HG02943 (cell line): ENCODE measurements around the gene COQ2.
"Not testable (repeated sequence)": the region's sequence is repeated elsewhere in the genome, so short reads cannot be mapped to it uniquely, and the experiment has no call there.

Source experiments
- ATAC-seq: cut with Tn5 transposase; IDR thresholded peaks from one replicate; pipeline ENCODE4 v1.9.1; 2021; ENCODE audit warnings: mild to moderate bottlenecking, low read depth, moderate library complexity; ENCODE audit not compliant: unreplicated experiment

The COQ2 gene, protein sequence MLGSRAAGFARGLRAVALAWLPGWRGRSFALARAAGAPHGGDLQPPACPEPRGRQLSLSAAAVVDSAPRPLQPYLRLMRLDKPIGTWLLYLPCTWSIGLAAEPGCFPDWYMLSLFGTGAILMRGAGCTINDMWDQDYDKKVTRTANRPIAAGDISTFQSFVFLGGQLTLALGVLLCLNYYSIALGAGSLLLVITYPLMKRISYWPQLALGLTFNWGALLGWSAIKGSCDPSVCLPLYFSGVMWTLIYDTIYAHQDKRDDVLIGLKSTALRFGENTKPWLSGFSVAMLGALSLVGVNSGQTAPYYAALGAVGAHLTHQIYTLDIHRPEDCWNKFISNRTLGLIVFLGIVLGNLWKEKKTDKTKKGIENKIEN

DNA sequence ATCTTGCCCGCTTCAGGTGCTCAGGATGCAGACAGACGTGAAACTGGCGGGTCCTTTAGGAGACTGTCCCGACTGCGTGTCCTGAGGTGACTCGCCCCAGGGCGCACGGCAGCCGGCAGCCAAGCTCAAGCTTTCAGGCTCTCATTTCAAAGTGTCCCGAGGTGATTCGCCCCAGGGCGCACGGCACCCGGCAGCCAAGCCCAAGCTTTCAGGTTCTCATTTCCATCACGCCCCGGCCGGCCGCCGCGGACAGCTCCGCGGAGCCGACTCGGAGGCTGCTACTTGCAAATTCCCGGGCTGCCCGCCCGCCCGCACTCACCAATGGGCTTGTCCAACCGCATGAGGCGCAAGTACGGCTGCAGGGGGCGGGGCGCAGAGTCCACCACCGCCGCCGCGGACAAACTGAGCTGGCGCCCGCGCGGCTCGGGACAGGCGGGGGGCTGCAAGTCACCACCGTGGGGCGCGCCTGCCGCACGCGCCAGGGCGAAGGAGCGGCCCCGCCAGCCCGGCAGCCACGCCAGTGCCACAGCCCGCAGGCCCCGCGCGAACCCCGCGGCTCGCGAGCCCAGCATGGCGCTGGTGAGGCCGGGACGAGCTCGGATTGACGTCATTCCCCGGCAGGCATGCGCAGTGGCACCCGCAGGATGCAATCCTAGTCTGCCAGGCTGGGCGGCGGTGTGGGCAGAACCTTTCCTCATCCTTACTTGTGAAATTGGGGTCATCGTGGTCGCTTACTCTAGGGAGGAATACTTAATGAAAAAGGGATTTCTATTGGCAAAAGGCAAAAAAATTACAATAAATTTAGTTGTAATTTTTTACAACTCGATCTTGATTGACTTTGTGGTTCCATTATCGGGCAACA lies at the start of gene COQ2:
Gene COQ2, minus strand, starts transcription at position 606 of the 862 bp plus-strand sequence. Its CDS starts 34 bp downstream, at position 572.
- ATAC-seq: peak; percentile 85

DNA sequence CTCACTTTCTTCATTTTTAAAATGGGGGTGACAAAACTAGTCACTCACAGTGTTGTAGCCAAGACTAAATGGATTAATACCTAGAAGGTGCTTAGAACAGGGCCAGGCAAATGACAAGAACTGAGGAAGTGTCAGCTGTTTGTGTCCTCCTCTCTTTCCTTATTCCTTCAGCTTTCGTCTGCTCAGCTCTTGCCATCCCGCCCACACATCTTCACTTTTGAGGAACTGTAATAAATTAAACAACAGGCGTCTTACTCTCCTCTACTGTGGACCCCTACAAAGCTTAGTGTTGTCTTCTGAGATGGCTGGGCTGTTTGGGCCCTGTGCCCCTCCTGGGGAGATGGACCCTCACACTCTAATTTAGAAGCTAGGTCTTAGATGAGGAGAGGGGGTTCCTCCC lies 47.4 kb upstream of the COQ2 start:
- no peak for ATAC-seq

DNA sequence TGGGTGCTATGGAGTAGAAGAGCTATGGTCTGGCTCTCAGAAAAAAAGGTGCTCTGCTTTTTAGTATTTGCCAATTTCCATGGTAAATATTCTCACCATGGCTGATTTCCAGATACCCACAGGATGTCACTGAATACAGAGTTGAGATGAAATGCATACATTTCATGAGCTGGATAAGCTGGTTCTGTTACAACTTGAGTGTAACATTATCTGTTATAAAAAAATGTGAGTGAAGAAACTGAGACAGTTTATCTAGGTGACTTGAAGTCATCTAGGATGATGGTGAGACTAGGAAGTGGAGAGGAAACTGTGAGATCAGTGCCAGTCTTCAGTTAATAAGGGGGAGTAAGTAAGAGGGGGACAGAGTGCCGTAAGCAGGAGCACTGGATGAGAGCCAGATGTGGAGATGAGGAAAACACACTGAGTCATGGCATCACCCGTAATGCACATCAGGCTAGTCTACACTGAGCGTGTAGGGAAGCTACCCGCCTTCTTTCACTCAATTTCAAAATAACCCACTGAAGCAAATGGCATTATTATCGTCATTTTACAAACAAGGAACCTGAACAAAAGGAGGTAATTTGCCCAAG lies 45.0 kb upstream of the COQ2 start:
- no peak for ATAC-seq

DNA sequence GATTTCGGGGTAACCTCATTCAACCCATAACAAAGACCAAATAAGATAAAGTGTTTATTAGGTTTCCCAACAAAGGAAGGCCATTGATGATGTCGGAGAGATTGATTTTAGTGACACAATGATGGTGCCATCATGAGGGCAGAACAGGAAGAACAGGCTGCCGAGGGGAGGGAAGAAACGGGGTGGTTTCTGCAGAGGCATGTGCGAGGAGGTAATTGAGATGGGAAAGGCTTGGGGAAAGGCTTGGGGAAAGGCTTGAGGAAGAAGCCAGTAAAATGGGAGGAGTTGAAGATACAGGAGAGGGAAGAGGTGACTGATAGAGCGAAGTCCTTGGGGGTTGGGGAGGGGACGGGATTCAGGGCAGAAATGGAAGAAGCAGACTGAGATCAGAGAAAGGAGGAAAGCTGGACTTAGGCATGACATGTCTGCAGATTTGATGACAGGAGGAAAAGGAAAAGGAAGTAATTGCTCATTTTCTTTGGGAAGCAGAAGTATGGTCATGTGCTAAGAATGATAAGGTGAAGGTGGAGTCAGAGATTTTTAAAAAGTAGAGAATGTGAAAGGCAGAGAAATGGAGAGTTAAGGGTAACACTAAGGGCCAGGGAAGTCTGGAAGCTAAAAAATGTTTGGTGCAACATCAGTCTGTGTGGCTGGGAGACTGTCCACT lies 44.1 kb upstream of the COQ2 start:
- ATAC-seq: no peak

DNA sequence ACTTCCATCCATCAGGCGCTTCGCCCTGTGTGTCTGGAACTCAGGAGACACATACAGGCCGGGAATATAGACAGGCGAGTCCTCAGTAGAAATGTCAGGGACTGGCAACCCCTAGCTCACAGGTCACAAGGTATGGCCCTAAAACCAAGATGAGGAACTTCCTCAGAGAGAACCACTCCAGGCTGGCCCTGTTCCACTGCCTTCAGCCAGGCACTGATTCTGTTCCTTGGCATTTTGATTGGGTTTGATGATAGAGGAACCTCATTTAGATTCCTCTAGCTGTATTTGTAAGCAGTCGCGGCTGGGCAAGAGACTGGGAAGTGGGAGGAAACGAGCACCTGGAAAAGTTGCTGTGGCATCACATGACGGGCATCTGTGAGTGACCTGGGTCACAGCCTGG lies 41.9 kb upstream of the COQ2 start:
- ATAC-seq: no peak

DNA sequence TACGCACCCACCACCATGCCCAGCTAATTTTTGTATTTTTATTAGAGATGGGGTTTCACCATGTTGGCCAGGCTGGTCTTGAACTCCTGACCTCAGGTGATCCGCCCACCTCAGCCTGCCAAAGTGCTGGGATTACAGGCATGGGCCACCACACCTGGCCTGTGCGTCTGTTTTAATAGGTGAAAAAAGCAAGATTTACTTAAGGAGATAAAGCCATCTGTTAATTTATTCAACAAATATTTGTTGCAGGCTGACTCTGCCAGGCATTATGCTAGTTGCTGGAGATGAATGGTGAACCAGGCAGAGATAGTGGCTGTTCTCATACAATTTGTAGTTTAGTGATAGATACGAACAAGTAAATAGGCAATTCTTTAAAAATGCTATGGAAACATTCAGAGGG lies 40.7 kb upstream of the COQ2 start:
- ATAC-seq: not testable (repeated sequence)

DNA sequence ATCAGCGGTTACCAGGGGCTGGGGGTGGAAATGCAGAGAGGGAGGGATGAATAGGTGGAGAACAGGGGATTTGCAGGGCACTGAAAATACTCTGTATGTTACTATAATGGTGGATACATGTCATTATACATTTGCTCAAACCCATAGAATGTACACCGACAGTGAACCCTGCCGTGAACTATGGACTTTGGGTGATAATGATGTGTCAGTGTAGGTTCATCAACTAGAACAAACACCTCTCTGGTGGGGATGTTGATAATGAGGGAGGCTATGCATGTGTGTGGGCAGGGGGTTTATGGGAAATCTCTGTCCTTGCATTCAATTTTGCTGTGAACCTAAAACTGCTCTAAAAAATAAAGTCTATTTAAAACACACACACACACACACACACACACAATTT lies 38.5 kb upstream of the COQ2 start:
- ATAC-seq: no peak

DNA sequence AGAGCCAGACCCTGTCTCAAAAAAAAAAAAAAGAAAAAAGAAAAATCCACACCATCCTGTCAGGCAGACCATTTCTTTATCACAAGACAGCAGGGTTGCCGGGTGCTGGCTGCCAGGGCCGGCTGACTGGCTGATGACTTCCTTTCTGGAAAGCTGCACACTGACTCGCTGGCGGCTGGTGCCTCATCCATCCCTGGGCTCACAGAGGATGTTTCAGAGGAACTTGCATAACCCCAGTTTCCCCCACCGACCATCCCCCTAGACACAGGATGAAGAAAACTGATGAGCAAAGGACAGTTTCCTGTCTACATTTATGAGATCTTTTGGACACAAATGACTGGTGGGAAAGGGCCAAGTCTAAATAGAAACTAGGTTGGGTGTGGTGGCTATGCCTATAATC lies 36.0 kb upstream of the COQ2 start:
- no peak for ATAC-seq

DNA sequence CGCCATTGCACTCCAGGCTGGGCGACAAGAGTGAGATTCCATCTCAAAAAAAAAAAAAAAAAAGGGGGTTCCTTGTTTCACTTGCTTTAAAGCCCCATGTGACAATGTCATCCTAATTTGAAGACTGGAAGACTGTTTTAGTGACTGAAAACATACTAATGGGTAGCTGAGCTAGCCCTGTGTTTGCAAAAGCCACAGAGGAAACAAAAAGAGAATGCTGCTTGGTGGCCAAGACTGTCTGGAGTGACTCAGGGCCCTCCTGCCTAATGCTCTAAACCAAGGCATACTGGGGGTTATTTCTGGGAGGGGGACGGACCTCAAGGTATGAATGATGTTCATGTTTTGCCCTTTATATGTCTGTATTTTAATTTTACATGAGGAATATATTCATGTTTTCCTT lies 34.1 kb upstream of the COQ2 start:
- ATAC-seq: no peak

DNA sequence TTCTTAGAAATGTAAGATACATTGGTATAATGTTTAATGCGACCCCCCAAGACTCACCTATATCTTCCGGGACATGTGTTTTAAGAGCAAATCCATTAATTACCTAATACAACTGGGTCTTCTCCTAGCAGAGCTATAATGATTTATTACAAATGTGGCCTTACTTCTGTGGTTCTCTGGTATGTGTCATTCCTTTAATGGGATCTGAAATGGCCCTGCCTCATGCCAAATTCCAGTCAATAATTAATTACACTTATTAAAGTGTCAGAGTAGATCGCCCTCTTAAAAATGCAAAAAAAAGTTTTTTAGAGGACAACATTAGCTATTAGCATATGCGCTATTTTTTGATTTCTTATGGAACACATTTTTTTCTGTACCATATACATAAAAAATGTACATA lies 33.1 kb upstream of the COQ2 start:
- no peak for ATAC-seq

DNA sequence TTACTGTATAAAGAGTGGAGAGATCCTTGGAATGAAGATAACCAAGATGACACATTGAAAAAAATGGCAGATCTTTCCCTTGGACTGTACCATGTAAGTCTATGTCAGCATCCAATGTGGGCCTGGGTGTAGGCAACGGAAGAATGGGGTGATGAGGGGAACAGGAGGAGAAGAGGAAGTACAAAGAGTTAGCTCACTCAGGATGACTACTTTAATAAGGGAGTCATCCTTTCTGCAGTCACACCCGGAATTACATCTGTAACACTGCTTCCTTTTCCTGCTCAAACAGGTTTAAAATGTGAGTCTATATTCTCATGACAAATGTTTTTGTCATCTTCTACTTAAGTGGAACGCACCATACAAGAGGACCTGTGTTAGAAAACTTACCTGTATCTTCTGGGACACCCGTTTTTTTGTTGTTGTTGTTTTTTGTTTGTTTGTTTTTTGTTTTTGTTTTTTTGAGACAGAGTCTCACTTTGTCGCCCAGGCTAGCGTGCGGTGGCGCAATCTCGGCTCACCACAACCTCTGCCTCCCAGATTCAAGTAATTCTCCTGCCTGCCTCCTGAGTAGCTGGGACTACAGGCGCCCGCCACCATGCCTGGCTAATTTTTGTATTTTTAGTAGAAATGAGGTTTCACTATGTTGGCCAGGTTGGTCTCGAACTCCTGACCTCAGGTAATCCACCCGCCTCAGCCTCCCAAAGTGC lies 32.0 kb upstream of the COQ2 start:
- ATAC-seq: no peak

DNA sequence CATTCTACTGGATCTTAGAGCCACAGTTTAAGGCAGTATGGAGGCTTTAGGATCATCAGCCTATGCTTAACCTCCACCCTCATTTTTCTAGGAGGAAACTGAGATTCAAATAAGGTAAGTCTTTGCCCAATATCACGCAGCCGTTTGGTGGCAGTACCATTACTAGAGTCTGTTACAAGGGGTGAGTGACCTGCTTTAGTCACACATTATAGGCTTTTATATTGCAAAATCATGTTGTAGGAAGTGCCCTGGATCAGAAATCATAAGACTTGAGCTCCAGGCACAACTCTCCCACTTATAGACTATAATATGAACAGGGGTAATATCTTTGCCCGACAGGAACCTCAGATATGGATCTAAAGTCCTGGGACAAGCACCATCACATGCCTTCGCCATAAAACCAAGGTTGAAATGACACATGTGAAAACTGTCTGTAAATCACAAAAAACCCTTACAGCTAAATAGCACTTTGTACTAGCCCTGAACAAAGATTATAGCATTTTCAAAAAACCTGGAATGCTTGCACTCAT lies 30.8 kb upstream of the COQ2 start:
- ATAC-seq: no peak

DNA sequence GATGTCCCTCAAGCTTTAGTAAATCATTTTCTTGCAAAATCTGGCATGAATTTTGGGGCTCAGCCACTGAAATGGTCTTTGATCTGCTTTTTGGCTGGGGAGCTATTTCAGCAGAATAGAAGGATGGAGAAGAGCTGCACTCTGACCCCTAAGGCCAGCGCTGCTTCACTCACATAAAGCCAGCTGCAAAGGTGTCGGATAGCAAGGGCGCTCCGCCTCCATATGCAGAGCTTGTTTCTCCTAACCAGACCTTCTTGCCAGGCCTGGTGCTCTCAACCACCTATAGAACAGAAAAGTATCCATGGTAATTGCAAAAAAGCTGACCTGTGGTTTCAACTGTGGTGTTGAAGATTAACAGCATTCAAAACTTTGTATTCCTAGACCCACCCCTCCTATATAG lies 24.1 kb upstream of the COQ2 start:
- ATAC-seq: no peak

DNA sequence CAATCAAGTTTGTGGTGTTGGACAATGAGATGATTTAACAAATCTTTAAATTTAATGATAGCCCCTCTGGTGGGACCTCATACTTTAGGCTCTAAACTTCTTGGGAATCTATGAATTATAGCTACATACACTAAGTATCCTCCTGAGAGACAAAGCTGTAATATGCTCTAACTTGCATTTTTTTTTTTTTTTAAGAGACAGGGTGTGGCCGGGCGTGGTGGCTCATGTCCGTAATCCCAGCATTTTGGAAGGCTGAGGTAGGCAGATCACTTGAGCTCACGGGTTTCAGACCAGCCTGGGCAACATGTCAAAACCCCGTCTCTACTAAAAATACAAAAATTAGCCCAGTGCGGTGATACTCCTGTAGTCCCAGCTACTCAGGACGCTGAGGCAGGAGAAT lies 23.3 kb upstream of the COQ2 start:
- ATAC-seq: no peak

DNA sequence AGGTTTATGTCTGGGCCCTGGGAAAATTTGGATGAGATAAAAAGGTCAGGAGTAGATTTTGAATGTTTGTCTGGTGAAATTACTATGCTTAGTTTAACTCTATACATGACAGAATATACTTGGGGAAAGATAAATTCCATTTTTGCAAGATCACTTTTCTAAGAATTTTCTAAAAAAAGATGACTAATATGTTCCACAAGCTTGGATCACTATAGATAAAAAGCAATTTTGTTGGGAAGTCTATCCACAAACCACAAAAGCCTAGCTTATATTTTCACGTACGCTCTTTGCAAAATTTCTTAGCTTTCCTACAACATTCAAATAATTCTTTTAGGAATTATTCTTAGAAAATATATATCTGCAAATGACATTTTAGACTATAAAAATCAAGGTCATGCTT lies 20.6 kb upstream of the COQ2 start:
- ATAC-seq: no peak

DNA sequence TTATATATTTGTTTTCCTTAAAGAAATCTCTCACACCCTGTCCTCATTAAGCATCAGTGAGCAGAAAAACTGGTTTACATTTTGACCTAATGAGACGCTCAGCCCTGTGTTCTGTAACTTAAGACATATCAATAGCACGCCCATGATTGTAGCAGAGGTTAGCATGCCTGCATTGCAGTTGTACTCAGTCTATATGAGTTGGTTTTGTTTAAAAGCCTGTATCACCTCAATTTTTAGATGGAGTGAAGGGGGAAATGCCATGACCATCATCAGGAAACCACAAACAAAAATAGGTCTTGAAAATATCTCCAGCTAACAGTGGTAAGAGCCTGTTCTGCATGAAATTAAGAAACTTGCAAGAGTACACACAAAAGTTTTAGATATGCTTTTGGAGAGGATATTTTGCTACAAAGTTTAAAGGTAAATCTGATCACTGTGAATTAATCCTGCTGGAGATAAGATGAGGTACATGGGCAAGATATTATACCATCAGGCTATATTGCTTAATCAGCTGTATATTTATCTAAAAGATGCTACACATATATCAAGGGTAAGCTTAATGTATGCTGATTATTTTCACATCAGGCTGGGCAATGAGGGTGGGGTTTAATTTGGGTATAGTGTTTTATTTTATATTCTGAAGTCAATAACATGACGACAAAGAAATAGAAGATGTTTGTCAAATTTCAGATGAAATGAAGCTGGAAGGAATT lies 13.1 kb upstream of the COQ2 start:
- ATAC-seq: no peak

DNA sequence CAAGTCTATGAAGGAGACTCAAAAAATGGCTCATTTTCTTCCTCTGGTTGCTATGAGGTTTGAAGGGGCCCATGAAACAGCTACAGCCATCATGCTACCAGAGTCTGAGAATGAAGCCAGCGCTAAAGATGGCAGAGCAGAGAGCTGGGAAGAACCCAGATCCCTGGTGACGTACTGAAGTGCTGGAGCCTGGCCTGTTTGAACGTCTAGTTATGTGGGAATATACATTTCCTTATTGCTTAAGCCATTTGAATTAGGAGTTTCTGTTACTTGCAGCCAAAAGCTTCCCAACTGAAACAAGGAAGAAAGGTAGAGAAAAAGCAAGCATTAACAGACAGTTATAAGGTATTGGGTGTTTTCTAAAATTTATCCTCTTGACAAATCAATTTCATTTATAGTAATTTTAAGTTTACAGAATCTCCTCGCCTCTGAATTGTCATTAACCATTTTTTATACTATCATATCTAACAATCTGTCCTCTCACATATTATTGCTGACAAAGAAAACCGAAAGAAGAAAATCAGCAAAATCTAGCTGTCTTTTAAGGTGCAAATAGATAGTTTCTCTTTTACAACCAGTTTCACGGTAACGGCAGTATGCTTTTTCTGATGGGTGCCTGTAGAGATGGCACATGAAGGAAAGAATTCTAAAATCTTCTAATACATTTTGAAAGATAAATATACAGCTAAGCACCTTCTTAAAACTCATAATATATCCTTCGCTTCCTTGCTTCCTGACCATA lies 8.9 kb upstream of the COQ2 start:
- ATAC-seq: no peak

DNA sequence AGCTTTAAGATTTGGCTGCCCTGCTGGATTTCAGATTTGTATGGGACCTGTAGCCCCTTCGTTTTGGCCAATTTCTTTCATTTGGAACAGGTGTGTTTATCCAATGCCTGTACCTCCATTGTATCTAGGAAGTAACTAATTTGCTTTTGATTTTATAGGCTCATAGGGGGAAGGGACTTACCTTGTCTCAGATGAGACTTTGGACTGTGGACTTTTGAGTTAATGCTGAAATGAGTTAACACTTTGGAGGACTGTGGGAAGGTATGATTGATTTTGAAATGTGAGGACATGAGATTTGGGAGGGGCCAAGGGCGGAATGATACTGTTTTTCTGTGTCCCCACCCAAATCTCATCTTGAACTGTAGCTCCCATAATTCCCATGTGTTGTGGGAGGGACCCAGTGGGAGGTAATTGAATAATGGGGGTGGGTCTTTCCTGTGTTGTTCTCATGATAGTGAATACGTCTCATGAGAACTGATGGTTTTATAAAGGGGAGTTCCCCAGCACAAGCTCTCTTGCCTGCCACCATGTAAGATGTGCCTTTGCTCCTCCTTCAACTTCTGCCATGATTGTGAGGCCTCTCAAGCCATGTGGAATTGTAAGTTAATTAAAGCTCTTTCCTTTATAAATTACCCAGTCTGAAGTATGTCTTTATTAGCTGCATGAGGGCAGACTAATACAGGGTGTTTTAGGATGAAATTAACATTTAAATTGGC lies 5.6 kb upstream of the COQ2 start:
- ATAC-seq: not testable (repeated sequence)
